Upper lobe of left lung (tissue), 6 donors: ENCODE data around the gene PLCB4. TPM values are rescaled to one million over a fixed set of nuclear protein-coding genes. Genes with fewer than 3 reads are reported as not detected.

Experiments
- ATAC-seq, 2 donors: fragments of 200-7000 bp; cut with Tn5 transposase; one replicate each; pipeline ENCODE4 v1.9.1; 2022; ENCODE audit warnings: mild to moderate bottlenecking in 2 of 2, moderate library complexity in 2 of 2; ENCODE audit not compliant: low FRiP score in 2 of 2
- DNase-seq, 2 donors: peaks; one replicate each; pipeline ENCODE4 v3.0.0-alpha.2; 2019 to 2020
- H3K27ac ChIP-seq, 4 donors: fragments of 200-600 bp; sonication (generic); one replicate each; pipeline ENCODE4 v1.5.1; 2016 to 2019
- H3K27me3 ChIP-seq, 4 donors: fragments of 200-600 bp; sonication (generic); one replicate each; pipeline ENCODE4 v1.5.1; 2017 to 2019
- H3K36me3 ChIP-seq, 4 donors: fragments of 200-600 bp; sonication (generic); one replicate each; pipeline ENCODE4 v1.5.1; 2016 to 2019
- H3K4me1 ChIP-seq, 4 donors: fragments of 200-600 bp; sonication (generic); one replicate each; pipeline ENCODE4 v1.5.1; 2018 to 2019
- H3K4me3 ChIP-seq, 4 donors: fragments of 200-600 bp; sonication (generic); one replicate each; pipeline ENCODE4 v1.5.1; 2017 to 2019; ENCODE audit warnings: mild to moderate bottlenecking in 2 of 4, moderate library complexity in 1 of 4
- H3K9me3 ChIP-seq, 4 donors: fragments of 200-600 bp; sonication (generic); one replicate each; pipeline ENCODE4 v1.5.1; 2018 to 2019
- CTCF ChIP-seq, 6 experiments: fragments of 450-650 bp in 4 of 6; fragments of 200-600 bp in 2 of 6; sonication (generic) in 2 of 6; IDR thresholded peaks; one replicate each; pipeline ENCODE4 v1.5.1; 2016 to 2019; ENCODE audit warnings: antibody characterized with exemption in 6 of 6
- EP300 ChIP-seq, 4 donors: sonication (generic); formaldehyde crosslinking; IDR thresholded peaks; one replicate each; pipeline ENCODE4 v1.5.1; 2017; ENCODE audit warnings: antibody characterized with exemption in 4 of 4, control low read depth in 2 of 4
- POLR2A ChIP-seq, 4 donors: fragments of 450-650 bp; IDR thresholded peaks; one replicate each; pipeline ENCODE4 v1.5.1; 2016 to 2017; ENCODE audit warnings: antibody characterized with exemption in 4 of 4, mild to moderate bottlenecking in 2 of 4
- POLR2AphosphoS5 ChIP-seq, 2 donors: sonication (generic); formaldehyde crosslinking; IDR thresholded peaks; one replicate each; pipeline ENCODE4 v1.5.1; 2017; ENCODE audit warnings: antibody characterized with exemption in 2 of 2
- WGBS, 2 donors: methylation state at CpG; one replicate each; pipeline ENCODE4 v1.1.5; 2017 to 2018; 5-methylcytosine and 5-hydroxymethylcytosine counted together
- total RNA-seq, 6 donors: library from RNA; depleted of rRNA in 4 of 6; stranded (reverse); fragments of >200 nt in 4 of 6; gene quantifications; one replicate each; pipeline versions ENCODE4 v1.1.0 to v1.2.1, GENCODE V29; 2016 to 2021
- donor health status: DM: no; HTN: no; CAD: no; lungs with moderate emphysema.
- donor health status: DM: no; HTN: yes; CAD: no; lungs with severe emphysema.

PLCB4 gene
- total RNA-seq, 6 donors from 2014 or later = 5.7 to 15.2 (median 8.2) TPM

DNA sequence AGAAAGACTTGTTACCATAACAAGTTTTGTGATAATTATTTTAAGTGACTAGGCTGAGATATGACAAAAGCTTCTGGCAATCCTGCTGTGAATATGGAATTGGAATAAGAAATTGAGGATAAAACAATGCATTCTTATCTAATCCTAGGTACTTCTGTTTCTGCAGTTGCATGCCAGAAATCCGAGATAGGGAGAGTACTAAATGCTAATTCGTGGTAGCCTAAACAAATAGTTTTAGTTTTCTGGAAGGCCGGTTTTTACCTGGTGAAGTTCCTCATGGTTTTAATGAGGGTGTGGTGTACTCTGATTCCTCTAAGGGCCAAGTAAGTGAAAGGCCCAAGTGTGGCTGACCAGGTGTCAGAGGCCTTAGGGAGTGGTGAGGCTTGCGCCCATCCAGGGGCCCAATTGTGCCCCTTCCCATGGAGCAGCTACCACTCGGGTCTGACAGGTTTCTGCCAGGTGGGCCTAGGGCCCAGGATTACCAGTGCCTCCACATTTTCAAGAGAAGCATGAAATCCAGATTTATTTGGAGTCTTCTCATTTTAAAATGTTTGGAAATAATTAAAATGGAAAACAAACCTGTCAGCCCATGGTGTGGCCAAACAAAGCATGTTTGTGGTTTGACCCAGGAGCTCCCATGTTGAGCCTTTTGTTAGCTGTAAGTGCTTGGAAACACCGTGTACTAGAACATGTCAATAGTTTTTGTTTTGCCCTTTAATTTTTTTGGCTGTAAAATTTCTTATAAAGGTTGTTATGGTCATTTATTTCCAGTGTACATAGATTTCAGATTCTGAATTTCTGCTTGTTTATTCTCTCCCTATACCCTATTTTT lies 6.6 kb downstream of the PLCB4 start:
- no peak for ATAC-seq
- WGBS, 2 donors = 63 to 64% methylated on average over 6 of the region's 6 CpGs
- Histone ChIP-seq H3K4me1 (peaks cover 0 to 3% (median 0%) of the 10 kb centered on the region in 4 donors), H3K27ac (no peak overlapping the region), H3K4me3 (no peak overlapping the region), H3K36me3 (no peaks in the 10 kb centered on the region), H3K9me3 (no peaks in the 10 kb centered on the region), H3K27me3 (no peaks in the 10 kb centered on the region)
- no peak for TF ChIP-seq EP300 (IDR thresholded peaks at IDR 0.05)
- no peak for TF ChIP-seq POLR2AphosphoS5 (IDR thresholded peaks at IDR 0.05)
- no peak for TF ChIP-seq POLR2A (IDR thresholded peaks at IDR 0.05)
- no peak for TF ChIP-seq CTCF (IDR thresholded peaks at IDR 0.05)
- DNase-seq = no peak

DNA sequence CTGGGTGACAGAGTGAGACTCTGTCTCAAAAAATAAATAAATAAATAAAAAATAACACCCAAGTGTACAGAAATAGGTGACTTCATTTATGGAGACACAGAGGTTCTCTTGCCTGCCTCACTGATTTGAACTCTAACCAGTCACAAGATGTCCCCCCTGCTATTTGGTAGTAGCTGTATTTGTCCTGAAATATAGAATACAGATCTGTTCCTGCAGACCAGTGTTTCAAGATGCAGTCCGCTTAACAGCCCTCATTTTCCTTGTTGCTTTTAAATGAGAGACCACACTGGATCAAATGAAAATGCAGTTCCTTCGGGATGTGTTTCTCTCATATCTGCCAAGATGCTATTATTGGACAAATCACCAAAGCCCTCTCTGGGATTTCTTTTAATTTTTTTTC lies 7.6 kb downstream of the PLCB4 start:
- Histone ChIP-seq H3K27ac (no peak overlapping the region), H3K4me1 (peaks cover 0 to 3% (median 0%) of the 10 kb centered on the region in 4 donors), H3K27me3 (no peaks in the 10 kb centered on the region), H3K36me3 (no peaks in the 10 kb centered on the region), H3K4me3 (no peak overlapping the region), H3K9me3 (no peaks in the 10 kb centered on the region)
- DNase-seq (no peak), ATAC-seq (no peak)
- TF ChIP-seq CTCF (IDR thresholded peaks at IDR 0.05) = no peak
- TF ChIP-seq POLR2A (IDR thresholded peaks at IDR 0.05) = no peak
- TF ChIP-seq POLR2AphosphoS5 (IDR thresholded peaks at IDR 0.05) = no peak
- no peak for TF ChIP-seq EP300 (IDR thresholded peaks at IDR 0.05)
- WGBS, 2 donors = 88 to 93% methylated on average over 2 of the region's 2 CpGs

DNA sequence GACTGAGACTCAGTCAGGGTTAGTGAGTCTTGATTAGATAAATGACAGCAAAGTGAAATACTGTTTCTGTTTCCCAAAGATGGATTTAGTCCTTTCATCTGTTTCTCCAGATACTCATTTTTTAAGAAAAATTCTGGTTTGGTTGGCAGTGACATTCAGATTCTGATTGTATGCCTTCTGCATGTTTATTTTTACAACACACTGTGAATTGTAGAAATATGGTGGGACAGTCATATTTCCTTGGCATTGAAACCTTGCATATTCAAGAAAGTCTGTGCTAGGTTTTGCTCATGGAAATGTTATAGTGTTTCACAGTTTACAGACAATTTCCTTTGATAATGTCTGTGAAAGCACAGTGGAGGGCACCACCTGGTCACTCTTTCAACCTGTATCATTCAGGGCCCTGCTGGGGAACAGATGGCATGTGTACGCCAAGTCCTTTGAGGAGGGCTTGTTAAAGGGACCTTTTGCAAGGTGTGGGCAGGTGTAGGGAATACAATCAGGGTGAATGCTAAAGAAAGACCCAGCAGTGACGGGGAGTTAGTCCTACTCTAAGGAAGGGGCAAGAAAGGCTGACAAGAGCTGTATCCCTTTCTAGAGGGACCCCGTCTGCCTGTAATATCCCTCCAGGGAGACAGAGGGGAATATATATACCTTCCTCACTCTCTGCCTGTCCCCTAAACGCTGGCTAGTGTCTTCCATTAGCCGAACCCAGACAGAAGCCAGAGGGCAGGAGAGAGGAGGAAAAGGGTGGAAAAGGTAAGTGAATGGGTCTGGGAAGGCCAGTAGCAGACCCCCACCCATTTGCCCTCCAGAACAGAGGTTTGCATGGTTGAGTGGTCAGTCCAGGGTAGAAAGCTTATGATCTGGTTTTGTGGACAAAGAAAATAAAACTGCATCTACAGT lies 10.2 kb downstream of the PLCB4 start:
- Histone ChIP-seq H3K27me3 (no peaks in the 10 kb centered on the region), H3K4me1 (no peaks in the 10 kb centered on the region), H3K9me3 (no peaks in the 10 kb centered on the region), H3K4me3 (no peak overlapping the region), H3K36me3 (no peaks in the 10 kb centered on the region), H3K27ac (no peak overlapping the region)
- ATAC-seq (no peak), DNase-seq (no peak)
- 79 to 80% methylated on average over 5 of the region's 5 CpGs for WGBS, 2 donors
- no peak for TF ChIP-seq POLR2A (IDR thresholded peaks at IDR 0.05)
- no peak for TF ChIP-seq EP300 (IDR thresholded peaks at IDR 0.05)
- no peak for TF ChIP-seq POLR2AphosphoS5 (IDR thresholded peaks at IDR 0.05)
- no peak for TF ChIP-seq CTCF (IDR thresholded peaks at IDR 0.05)

DNA sequence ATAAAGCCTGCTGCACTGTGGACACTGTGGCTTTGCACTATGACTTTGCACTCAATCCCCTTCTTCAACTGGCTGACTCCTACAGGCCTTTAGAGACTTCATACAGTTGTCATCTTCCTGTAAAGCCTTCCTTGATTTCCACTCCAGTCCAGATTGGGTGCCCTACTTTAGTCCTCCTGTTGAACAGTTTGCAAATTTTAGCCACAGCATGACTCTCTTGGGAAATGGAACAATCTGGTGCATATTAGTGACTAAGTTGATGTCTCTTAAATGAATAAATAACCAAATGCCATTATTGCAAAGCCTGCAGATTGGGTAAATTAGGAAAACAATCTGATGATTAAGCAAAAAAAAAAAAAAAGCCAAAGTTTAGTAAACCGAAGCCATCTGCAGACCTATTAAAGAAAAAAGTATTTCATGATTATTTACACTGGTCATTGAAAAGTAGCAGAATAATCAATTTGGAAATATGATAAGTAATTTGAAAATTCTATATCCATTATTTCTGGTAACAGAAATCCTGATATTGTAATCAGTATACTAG lies 12.6 kb downstream of the PLCB4 start:
- Histone ChIP-seq H3K9me3 (no peaks in the 10 kb centered on the region), H3K27me3 (no peaks in the 10 kb centered on the region), H3K4me3 (no peak overlapping the region), H3K27ac (no peak overlapping the region), H3K4me1 (no peaks in the 10 kb centered on the region), H3K36me3 (no peaks in the 10 kb centered on the region)
- ATAC-seq = no peak
- TF ChIP-seq POLR2A (IDR thresholded peaks at IDR 0.05) (no peak), POLR2AphosphoS5 (IDR thresholded peaks at IDR 0.05) (no peak), EP300 (IDR thresholded peaks at IDR 0.05) (no peak), CTCF (IDR thresholded peaks at IDR 0.05) (no peak)
- WGBS, 2 donors = 0 to 60% methylated on average over 1 of the region's 1 CpG
- no peak for DNase-seq
